CD4-positive, alpha-beta memory T cell (primary cell): ENCODE results near the gene BICRA. TPM values are rescaled to one million over a fixed set of nuclear protein-coding genes. Genes with fewer than 3 reads are reported as not detected.
A peak's percentile ranks its signal among the peaks of the same experiment; 100 is the strongest.

ENCODE experiments used
- CTCF ChIA-PET: fragments of 350-600 bp; sonication (Branson Sonifier 250); formaldehyde crosslinking; loops from one replicate; lab custom pipeline; 2021; ENCODE audit warnings: inconsistent platforms; ENCODE audit not compliant: partially characterized antibody; lab: Charles Lee
- POLR2A ChIA-PET: fragments of 350-600 bp; sonication (Branson Sonifier 250); formaldehyde crosslinking; loops from one replicate; lab custom pipeline; 2021; ENCODE audit not compliant: partially characterized antibody; lab: Charles Lee
- DNase-seq, 5 donors: peaks; one replicate each; pipeline versions ENCODE4 v3.0.0 to v3.0.0-alpha.2; 2020 to 2022; ENCODE audit warnings: mixed read lengths in 1 of 5
- H3K27ac ChIP-seq: one replicate; pipeline ENCODE4 v1.7.0; 2013; ENCODE audit warnings: low read depth, low read length
- H3K27me3 ChIP-seq: 2 replicates; pipeline ENCODE4 v1.7.0; 2013; ENCODE audit warnings: mild to moderate bottlenecking, low read length, moderate library complexity; ENCODE audit not compliant: insufficient read depth
- H3K36me3 ChIP-seq: 2 replicates; pipeline ENCODE4 v1.7.0; 2013; ENCODE audit warnings: mild to moderate bottlenecking, low read length, moderate library complexity; ENCODE audit not compliant: insufficient read depth
- H3K4me1 ChIP-seq: 2 replicates; pipeline ENCODE4 v1.7.0; 2013; ENCODE audit warnings: mild to moderate bottlenecking, low read length, moderate library complexity; ENCODE audit not compliant: insufficient read depth
- H3K4me3 ChIP-seq, 2 donors: one replicate each; pipeline ENCODE4 v1.7.0; 2013; ENCODE audit warnings: low read length in 2 of 2, mild to moderate bottlenecking in 1 of 2
- H3K9me3 ChIP-seq, 2 donors: one replicate each; pipeline ENCODE4 v1.7.0; 2013; ENCODE audit warnings: low read length in 2 of 2, control low read depth in 1 of 2; ENCODE audit not compliant: control insufficient read depth in 1 of 2
- H3K27ac Mint-ChIP-seq, 7 donors: one replicate each; pipeline ENCODE4 v1.8.0; 2020 to 2021; ENCODE audit warnings: mixed read lengths in 7 of 7, mild to moderate bottlenecking in 6 of 7, inconsistent platforms in 3 of 7, moderate library complexity in 3 of 7
- H3K27me3 Mint-ChIP-seq, 2 donors: one replicate each; pipeline ENCODE4 v1.8.0; 2020 to 2021; ENCODE audit warnings: mixed read lengths in 2 of 2
- H3K36me3 Mint-ChIP-seq, 2 donors: one replicate each; pipeline ENCODE4 v1.8.0; 2020 to 2021; ENCODE audit warnings: mixed read lengths in 2 of 2, inconsistent platforms in 1 of 2, mild to moderate bottlenecking in 1 of 2
- H3K4me1 Mint-ChIP-seq, 4 donors: one replicate each; pipeline ENCODE4 v1.8.0; 2020 to 2021; ENCODE audit warnings: mixed read lengths in 4 of 4, mild to moderate bottlenecking in 1 of 4
- H3K4me3 Mint-ChIP-seq, 8 donors: one replicate each; pipeline ENCODE4 v1.8.0; 2020 to 2021; ENCODE audit warnings: mixed read lengths in 8 of 8, mild to moderate bottlenecking in 7 of 8, moderate library complexity in 6 of 8, inconsistent platforms in 3 of 8
- H3K9me3 Mint-ChIP-seq, 8 donors: one replicate each; pipeline ENCODE4 v1.8.0; 2020 to 2021; ENCODE audit warnings: mixed read lengths in 8 of 8, mild to moderate bottlenecking in 5 of 8, inconsistent platforms in 3 of 8, moderate library complexity in 1 of 8
- intact Hi-C: fragments of 100-400 bp; cut with micrococcal nuclease; formaldehyde crosslinking; loops from one replicate; pipeline ENCODE4 v1.15.1; 2023
- polyA plus RNA-seq, 2 donors: library from polyadenylated mRNA; unstranded; fragments of 300-500 nt; fragmentation: Illumina TruSeq; gene quantifications; one replicate each; pipeline ENCODE4 v1.2.3, GENCODE V29; 2021
- total RNA-seq, 2 experiments: library from RNA; stranded (reverse); gene quantifications; one replicate each; pipeline ENCODE4 v1.2.3, GENCODE V29; 2021

Gene BICRA
- total and polyA plus RNA-seq, 4 experiments from 2014 or later, result 2.3 to 32.9 (median 31.7) TPM; not detected in 1

- H3K4me1 ChIP-seq, result peaks cover 13% of the 10 kb centered on the region
- H3K36me3 ChIP-seq, result no peaks in the 10 kb centered on the region
- Mint-ChIP-seq H3K27me3 (no peaks in the 10 kb centered on the region), H3K4me1 (peaks cover 2 to 32% (median 15%) of the 10 kb centered on the region in 4 donors), H3K27ac (peak overlapping the region; percentile 80 to 94 (median 90)), H3K4me3 (peak overlapping the region; percentile 85 to 90 (median 86)), H3K36me3 (no peaks in the 10 kb centered on the region), H3K9me3 (peaks cover 0 to 1% (median 0%) of the 10 kb centered on the region in 8 donors)
- ChIA-PET POLR2A (interaction anchor here (0.7 to 4.1 kb wide), 14 partner anchors 9 to 177 kb away, joined by 3 to 107 read pairs (median 9); partner anchors contain the start of genes BICRA, KPTN, NAPA and NOP53), CTCF (interaction anchor here (1.0 to 2.4 kb wide), 2 partner anchors 9 to 86 kb away, joined by 3 to 10 read pairs; partner anchors contain the start of gene NAPA)
- H3K4me3 ChIP-seq, result peak overlapping the region; percentile 49 to 67
- H3K27ac ChIP-seq, result peak overlapping the region; percentile 74
- no peaks in the 10 kb centered on the region for H3K9me3 ChIP-seq
- no peak for DNase-seq
- intact Hi-C loops, result loop anchor here (10.0 kb wide), 1 partner anchor 143 kb away; the partner anchor contains the start of gene NOP53
- no peaks in the 10 kb centered on the region for H3K27me3 ChIP-seq
Measured at GRCh38 chr19:47601180-47601904, 7.6 kb upstream of the BICRA start.

DNA sequence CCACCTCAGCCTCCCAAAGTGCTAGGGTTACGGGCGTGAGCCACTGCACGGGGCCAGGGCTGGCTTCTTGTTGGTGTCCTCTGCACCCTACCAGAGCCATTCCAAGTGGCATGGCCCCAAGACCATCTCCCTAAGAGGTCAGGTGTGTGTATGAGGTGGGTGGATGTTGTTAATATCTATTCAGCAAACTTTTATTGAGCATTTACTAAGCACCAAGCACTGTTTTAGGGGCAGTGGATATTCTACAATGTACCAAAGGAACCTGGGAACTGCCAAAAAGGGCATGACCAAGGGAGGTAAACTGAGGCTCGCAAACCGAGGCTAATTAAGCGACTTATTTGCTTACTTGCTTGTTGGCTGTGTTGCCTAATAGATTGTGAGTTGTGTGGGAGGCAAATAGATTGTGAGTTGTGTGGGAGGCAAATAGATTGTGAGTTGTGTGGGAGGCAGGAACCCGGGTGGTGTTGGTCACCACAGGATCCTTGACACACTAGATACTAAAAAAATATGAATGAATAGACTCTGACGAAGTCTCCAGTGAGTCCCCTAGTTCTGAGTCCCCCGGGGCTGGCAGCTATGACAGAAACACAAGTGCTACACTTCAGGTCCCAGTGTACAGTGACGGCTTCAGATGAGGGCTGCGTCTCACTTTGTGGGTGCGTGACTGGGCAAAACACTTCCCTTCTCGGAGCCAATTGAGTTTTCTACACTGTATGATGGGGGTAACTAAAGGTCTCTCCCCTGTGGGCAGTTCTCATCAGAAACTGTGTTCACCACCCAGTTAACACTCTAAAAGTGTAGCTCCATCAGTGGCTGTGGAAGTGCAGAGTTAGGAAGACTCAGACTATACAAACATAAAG lies 5.0 kb upstream of the BICRA start:
- ChIA-PET CTCF (no interaction called here), POLR2A (interaction anchor here (1.6 kb wide), 1 partner anchor 88 kb away, joined by 4 read pairs; the partner anchor contains the start of gene NAPA)
- Histone ChIP-seq H3K36me3 (no peaks in the 10 kb centered on the region), H3K27ac (no peak overlapping the region), H3K27me3 (no peaks in the 10 kb centered on the region), H3K9me3 (no peaks in the 10 kb centered on the region), H3K4me1 (peaks cover 18% of the 10 kb centered on the region), H3K4me3 (no peak overlapping the region)
- peaks cover 5 to 40% (median 19%) of the 10 kb centered on the region in 4 donors for H3K4me1 Mint-ChIP-seq
- H3K36me3 Mint-ChIP-seq, result peaks cover 0 to under 1% of the 10 kb centered on the region in 2 donors
- peak overlapping the region in 1 of 7 donors; percentile 65 for H3K27ac Mint-ChIP-seq
- H3K27me3 Mint-ChIP-seq, result no peaks in the 10 kb centered on the region
- intact Hi-C loops, result loop anchor here (10.0 kb wide), 1 partner anchor 141 kb away; the partner anchor contains the start of gene NOP53
- no peak overlapping the region for H3K4me3 Mint-ChIP-seq
- no peaks in the 10 kb centered on the region for H3K9me3 Mint-ChIP-seq
- no peak for DNase-seq

DNA sequence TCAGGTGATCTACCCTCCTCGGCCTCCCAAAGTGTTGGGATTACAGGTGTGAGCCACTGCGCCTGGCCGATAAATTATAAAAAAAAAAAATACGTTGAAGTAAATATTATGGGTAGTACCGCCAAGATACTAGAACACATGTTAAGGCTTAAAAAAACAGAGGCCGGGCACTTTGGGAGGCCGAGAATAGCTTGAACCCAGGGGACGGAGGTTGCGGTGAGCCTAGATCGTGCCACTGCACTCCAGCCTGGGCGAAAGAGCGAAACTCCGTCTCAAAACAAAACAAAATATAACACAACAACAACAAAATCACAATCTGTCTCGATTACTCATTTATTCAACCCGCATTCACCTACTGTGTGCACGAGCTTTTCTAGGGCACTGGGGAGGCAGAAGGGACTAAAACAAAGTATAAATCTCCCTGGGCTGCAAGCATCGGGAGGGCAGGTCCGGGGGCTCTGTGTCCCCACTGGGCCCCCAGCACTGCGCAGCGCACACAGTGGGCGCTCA lies 1.3 kb upstream of the BICRA start:
- H3K36me3 Mint-ChIP-seq, result peaks cover 0 to 8% of the 10 kb centered on the region in 2 donors
- intact Hi-C loops, result loop anchor here (1.0 to 10.0 kb wide), 4 partner anchors 7 to 975 kb away; partner anchors contain the start of genes NAPA and NOP53
- Histone ChIP-seq H3K9me3 (no peaks in the 10 kb centered on the region), H3K4me3 (peak overlapping the region; percentile 52 to 89), H3K4me1 (peaks cover 23% of the 10 kb centered on the region), H3K27ac (peak overlapping the region; percentile 88), H3K36me3 (no peaks in the 10 kb centered on the region), H3K27me3 (no peaks in the 10 kb centered on the region)
- DNase-seq, result no peak
- peaks cover 17 to 29% (median 23%) of the 10 kb centered on the region in 4 donors for H3K4me1 Mint-ChIP-seq
- H3K27ac Mint-ChIP-seq, result peak overlapping the region; percentile 63 to 88 (median 77)
- no peaks in the 10 kb centered on the region for H3K9me3 Mint-ChIP-seq
- POLR2A ChIA-PET, result interaction anchor here (1.3 to 6.5 kb wide), 6 partner anchors 7 to 136 kb away, joined by 4 to 107 read pairs (median 10); partner anchors contain the start of genes KPTN, NAPA and ZNF541
- H3K4me3 Mint-ChIP-seq, result peak overlapping the region; percentile 80 to 89 (median 83)
- CTCF ChIA-PET, result interaction anchor here (1.0 to 1.1 kb wide), 2 partner anchors 92 to 258 kb away, joined by 3 to 4 read pairs; partner anchors contain the start of gene DHX34
- no peaks in the 10 kb centered on the region for H3K27me3 Mint-ChIP-seq

DNA sequence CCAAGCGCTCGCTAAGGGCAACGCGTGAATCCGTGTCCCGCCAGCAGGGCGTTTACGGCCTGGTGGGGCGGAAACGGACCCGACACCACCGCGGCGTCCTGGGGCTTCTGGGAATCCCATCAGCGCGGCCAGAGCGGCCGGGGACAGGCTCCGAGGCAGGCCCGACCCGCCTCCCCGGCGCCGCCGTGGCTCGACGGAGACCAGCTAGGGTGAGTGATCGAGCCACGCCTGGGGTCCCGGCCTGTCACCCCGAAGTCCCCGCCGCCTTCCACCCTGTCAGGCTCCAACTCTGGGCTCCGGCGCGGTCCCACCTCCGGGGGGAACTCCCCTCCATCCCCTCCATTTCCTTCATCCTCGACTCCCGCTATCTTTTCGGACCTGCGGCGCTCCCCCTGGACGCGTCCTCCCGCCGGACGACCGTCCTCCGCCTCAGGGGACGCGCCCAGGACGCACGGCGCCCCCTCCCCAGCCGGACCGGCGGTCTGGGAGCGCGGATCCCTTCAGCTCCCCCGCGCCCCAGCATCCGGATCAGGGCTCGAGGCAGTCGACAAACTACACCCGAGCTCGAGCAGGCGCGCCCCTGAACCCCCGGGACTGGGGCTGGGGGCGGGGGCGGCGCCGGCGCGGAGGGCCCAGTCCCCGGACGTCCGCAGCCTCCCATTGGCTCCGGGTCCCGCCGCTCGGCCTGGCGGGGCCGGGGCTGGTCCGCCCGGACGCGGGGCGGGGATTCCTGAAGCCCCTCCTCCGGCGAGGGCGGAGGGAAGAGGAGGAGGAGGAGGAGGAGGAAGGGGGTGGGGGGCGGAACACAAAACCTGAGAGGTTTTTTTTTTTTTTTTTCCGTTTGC lies 638 bp upstream of the BICRA start:
- peaks cover 17 to 36% (median 25%) of the 10 kb centered on the region in 4 donors for H3K4me1 Mint-ChIP-seq
- CTCF ChIA-PET, result interaction anchor here (1.0 to 1.1 kb wide), 2 partner anchors 92 to 259 kb away, joined by 3 to 4 read pairs; partner anchors contain the start of gene DHX34
- H3K4me3 Mint-ChIP-seq, result peak overlapping the region; percentile 80 to 89 (median 83)
- POLR2A ChIA-PET, result interaction anchor here (0.5 to 6.5 kb wide), 14 partner anchors 7 to 494 kb away, joined by 3 to 107 read pairs (median 4); partner anchors contain the start of genes INAFM1, KPTN, NAPA and ZNF541
- no peaks in the 10 kb centered on the region for H3K27me3 Mint-ChIP-seq
- intact Hi-C loops, result loop anchor here (1.0 to 10.0 kb wide), 4 partner anchors 8 to 976 kb away; partner anchors contain the start of genes NAPA and NOP53
- H3K9me3 Mint-ChIP-seq, result no peaks in the 10 kb centered on the region
- Histone ChIP-seq H3K27ac (peak overlapping the region; percentile 88), H3K4me3 (peak overlapping the region; percentile 52 to 89), H3K9me3 (no peaks in the 10 kb centered on the region), H3K27me3 (no peaks in the 10 kb centered on the region), H3K36me3 (no peaks in the 10 kb centered on the region), H3K4me1 (peaks cover 30% of the 10 kb centered on the region)
- peak; percentile 93 to 98 (median 96) for DNase-seq
- peak overlapping the region; percentile 63 to 88 (median 77) for H3K27ac Mint-ChIP-seq
- H3K36me3 Mint-ChIP-seq, result peaks cover 0 to 8% of the 10 kb centered on the region in 2 donors

DNA sequence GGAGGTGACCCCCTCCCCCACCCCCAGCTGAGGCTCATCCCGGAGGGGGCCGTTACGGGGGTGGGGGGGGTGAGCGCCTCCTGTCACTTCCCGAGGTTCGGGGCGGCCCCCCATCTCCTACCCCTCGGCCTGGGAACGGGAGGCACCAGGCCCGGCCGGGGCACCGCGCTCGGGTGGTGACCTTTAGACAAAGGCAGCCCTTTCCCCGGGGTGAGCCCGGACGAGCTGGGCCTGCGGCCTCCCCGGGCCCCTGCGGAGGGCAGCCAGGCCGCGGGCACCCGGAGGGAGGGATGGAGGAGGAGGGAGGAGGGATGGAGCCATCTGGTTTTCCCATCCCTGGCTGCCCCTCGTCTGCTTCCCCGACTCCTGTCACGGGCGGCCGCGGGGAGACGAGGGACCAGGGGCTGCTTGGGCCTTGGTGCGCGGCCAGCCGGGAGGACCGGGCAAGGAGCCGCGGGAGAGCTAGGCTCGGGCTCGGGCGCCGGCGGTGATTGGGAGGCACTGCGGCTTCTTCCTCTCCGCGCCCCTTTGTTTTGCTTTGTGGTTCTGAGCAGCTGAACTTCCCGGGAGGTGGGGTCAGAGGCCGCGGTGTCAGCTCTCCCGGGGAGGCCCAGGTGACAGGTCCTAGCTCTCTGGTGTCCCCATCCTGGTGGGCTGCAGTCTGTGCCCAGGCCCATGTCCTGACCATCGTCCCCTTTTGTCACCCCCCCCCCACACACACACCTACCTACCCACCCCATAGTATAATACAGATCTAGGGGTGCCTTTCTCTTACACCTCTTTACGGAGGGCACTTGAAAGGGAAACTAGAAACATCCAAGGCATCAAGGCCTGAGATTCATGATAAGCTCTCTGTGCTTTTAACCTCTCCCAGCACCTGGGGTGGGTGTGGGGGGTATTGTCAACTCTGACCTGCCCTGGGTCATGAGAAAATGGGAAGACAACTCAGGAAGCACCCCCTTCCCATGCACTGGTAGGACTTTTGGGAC lies 1.3 kb downstream of the BICRA start:
- ChIA-PET CTCF (interaction anchor here (0.7 to 3.0 kb wide), 11 partner anchors 10 to 177 kb away, joined by 3 to 15 read pairs (median 5); partner anchors contain the start of genes KPTN and NAPA), POLR2A (interaction anchor here (0.7 to 6.5 kb wide), 22 partner anchors 9 to 335 kb away, joined by 3 to 107 read pairs (median 4); partner anchors contain the start of genes INAFM1, KPTN, NAPA and NOP53)
- peak overlapping the region; percentile 75 to 98 (median 86) for H3K4me3 Mint-ChIP-seq
- peaks cover 24 to 52% (median 37%) of the 10 kb centered on the region in 4 donors for H3K4me1 Mint-ChIP-seq
- H3K27me3 Mint-ChIP-seq, result no peaks in the 10 kb centered on the region
- Histone ChIP-seq H3K9me3 (no peaks in the 10 kb centered on the region), H3K27me3 (no peaks in the 10 kb centered on the region), H3K4me1 (peaks cover 33% of the 10 kb centered on the region), H3K27ac (peak overlapping the region; percentile 73), H3K4me3 (peak overlapping the region; percentile 17 to 59), H3K36me3 (no peaks in the 10 kb centered on the region)
- H3K27ac Mint-ChIP-seq, result peak overlapping the region; percentile 75 to 94 (median 91)
- H3K9me3 Mint-ChIP-seq, result no peaks in the 10 kb centered on the region
- intact Hi-C loops, result loop anchor here (1.0 to 10.0 kb wide), 5 partner anchors 37 to 978 kb away; partner anchors contain the start of genes NOP53 and ZNF541
- peak; percentile 52 to 66 (median 61) for DNase-seq
- H3K36me3 Mint-ChIP-seq, result peaks cover 8 to 16% of the 10 kb centered on the region in 2 donors
